Vagina (tissue), 2 donors: ENCODE data around the gene TRNT1.

ENCODE experiments used
- POLR2A ChIP-seq, 2 donors: fragments of 450-650 bp; IDR thresholded peaks; one replicate each; pipeline ENCODE4 v1.6.1; 2017; ENCODE audit warnings: antibody characterized with exemption in 2 of 2, mild to moderate bottlenecking in 2 of 2, moderate library complexity in 2 of 2
- POLR2AphosphoS5 ChIP-seq, 2 donors: sonication (generic); formaldehyde crosslinking; IDR thresholded peaks; one replicate each; pipeline ENCODE4 v1.9.0; 2017; ENCODE audit warnings: antibody characterized with exemption in 2 of 2, mild to moderate bottlenecking in 2 of 2, low read depth in 1 of 2; ENCODE audit not compliant: insufficient read depth in 1 of 2
- TF ChIP-seq, protein P1 (sequence below), 3 experiments: fragments of 450-650 bp in 2 of 3; fragments of 200-600 bp in 1 of 3; sonication (generic) in 1 of 3; IDR thresholded peaks; one replicate each; pipeline ENCODE4 v1.5.1; 2017 to 2019; ENCODE audit warnings: antibody characterized with exemption in 3 of 3, mild to moderate bottlenecking in 2 of 3, moderate library complexity in 2 of 3

GRCh38 chr3:3137526-3137925 lies 10.8 kb downstream of the TRNT1 start:
- TF ChIP-seq POLR2A (IDR thresholded peaks at IDR 0.05) (no peak), POLR2AphosphoS5 (IDR thresholded peaks at IDR 0.05; ENCODE audit: insufficient read depth in 1 of 2, low read depth in 1 of 2) (no peak)
- TF ChIP-seq, protein P1, sequence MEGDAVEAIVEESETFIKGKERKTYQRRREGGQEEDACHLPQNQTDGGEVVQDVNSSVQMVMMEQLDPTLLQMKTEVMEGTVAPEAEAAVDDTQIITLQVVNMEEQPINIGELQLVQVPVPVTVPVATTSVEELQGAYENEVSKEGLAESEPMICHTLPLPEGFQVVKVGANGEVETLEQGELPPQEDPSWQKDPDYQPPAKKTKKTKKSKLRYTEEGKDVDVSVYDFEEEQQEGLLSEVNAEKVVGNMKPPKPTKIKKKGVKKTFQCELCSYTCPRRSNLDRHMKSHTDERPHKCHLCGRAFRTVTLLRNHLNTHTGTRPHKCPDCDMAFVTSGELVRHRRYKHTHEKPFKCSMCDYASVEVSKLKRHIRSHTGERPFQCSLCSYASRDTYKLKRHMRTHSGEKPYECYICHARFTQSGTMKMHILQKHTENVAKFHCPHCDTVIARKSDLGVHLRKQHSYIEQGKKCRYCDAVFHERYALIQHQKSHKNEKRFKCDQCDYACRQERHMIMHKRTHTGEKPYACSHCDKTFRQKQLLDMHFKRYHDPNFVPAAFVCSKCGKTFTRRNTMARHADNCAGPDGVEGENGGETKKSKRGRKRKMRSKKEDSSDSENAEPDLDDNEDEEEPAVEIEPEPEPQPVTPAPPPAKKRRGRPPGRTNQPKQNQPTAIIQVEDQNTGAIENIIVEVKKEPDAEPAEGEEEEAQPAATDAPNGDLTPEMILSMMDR (IDR thresholded peaks at IDR 0.05): no peak
